Measurements from ENCODE around the gene TIGD3. TPM values are rescaled to one million over a fixed set of nuclear protein-coding genes. Genes with fewer than 3 reads are reported as not detected.

Gene TIGD3
- total and polyA plus RNA-seq, 2 of the 13 experiments (the other 11 are each of a cell fraction or from before 2014, with no cell fraction given), result 0.49 to 4.9 TPM

- TF ChIP-seq ZNF512B (CRISPR knock-in tag; IDR thresholded peaks at IDR 0.05; ENCODE audit: borderline replicate concordance) (no peak), HNF4A (CRISPR knock-in tag; IDR thresholded peaks at IDR 0.05) (peak; percentile 54), ESRRA (CRISPR knock-in tag; IDR thresholded peaks at IDR 0.05; ENCODE audit: low read depth) (no peak), HNF4G (IDR thresholded peaks at IDR 0.05; ENCODE audit: borderline replicate concordance, low read depth, low read length) (no peak), HNF4G (CRISPR knock-in tag; IDR thresholded peaks at IDR 0.05; ENCODE audit: borderline replicate concordance, low read depth) (no peak), MIER2 (CRISPR knock-in tag; IDR thresholded peaks at IDR 0.05) (no peak), RXRB (CRISPR knock-in tag; IDR thresholded peaks at IDR 0.05; ENCODE audit: borderline replicate concordance) (no peak), KDM2A (CRISPR knock-in tag; IDR thresholded peaks at IDR 0.05; ENCODE audit: borderline replicate concordance, low read depth) (no peak), ATF4 (CRISPR knock-in tag; IDR thresholded peaks at IDR 0.05) (no peak), ZNF260 (CRISPR knock-in tag; IDR thresholded peaks at IDR 0.05; ENCODE audit: borderline replicate concordance, low read depth) (no peak), NFAT5 (CRISPR knock-in tag; IDR thresholded peaks at IDR 0.05) (no peak), ZNF331 (CRISPR knock-in tag; IDR thresholded peaks at IDR 0.05) (no peak), ZNF737 (CRISPR knock-in tag; IDR thresholded peaks at IDR 0.05; ENCODE audit: borderline replicate concordance) (no peak), JUNB (CRISPR knock-in tag; IDR thresholded peaks at IDR 0.05; ENCODE audit: borderline replicate concordance) (no peak), ZNF878 (CRISPR knock-in tag; IDR thresholded peaks at IDR 0.05) (no peak), NRL (CRISPR knock-in tag; IDR thresholded peaks at IDR 0.05; ENCODE audit: borderline replicate concordance) (no peak), ATF5 (CRISPR knock-in tag; IDR thresholded peaks at IDR 0.05; ENCODE audit: low read depth) (no peak), TBX2 (CRISPR knock-in tag; IDR thresholded peaks at IDR 0.05; ENCODE audit: borderline replicate concordance) (0 out of 2 replicates have a peak, but pooled peaks have one; percentile 32), ZBTB7A (CRISPR knock-in tag; IDR thresholded peaks at IDR 0.05) (no peak)
Observed at GRCh38 chr11:65378208-65378927, 23.8 kb downstream of the TIGD3 start (continued).
